Neuronal stem cell (in vitro differentiated cells): ENCODE data around the gene ZMYM4.
"Not testable (repeated sequence)": the region's sequence is repeated elsewhere in the genome, so short reads cannot be mapped to it uniquely, and the experiment has no call there.

Experiments
- DNase-seq: peaks from one replicate; pipeline ENCODE4 v3.0.0-alpha.2; 2013; ENCODE audit warnings: low spot score
- H2AFZ ChIP-seq: one replicate; pipeline ENCODE4 v1.6.1; 2013; ENCODE audit warnings: mild to moderate bottlenecking, low read length, inconsistent platforms
- H2AK5ac ChIP-seq: 2 replicates; pipeline ENCODE4 v1.6.1; 2013; ENCODE audit warnings: low read depth, mild to moderate bottlenecking, inconsistent platforms, low read length, moderate library complexity, mixed read lengths
- H2BK120ac ChIP-seq: 2 replicates; pipeline ENCODE4 v1.6.1; 2013; ENCODE audit warnings: low read depth, mild to moderate bottlenecking, inconsistent platforms, low read length, moderate library complexity, mixed read lengths
- H2BK12ac ChIP-seq: one replicate; pipeline ENCODE4 v1.6.1; 2013; ENCODE audit warnings: low read length, inconsistent platforms
- H2BK15ac ChIP-seq: 2 replicates; pipeline ENCODE4 v1.6.1; 2013; ENCODE audit warnings: mild to moderate bottlenecking, low read length, inconsistent platforms, mixed read lengths
- H2BK5ac ChIP-seq: one replicate; pipeline ENCODE4 v1.6.1; 2013; ENCODE audit warnings: inconsistent platforms, mild to moderate bottlenecking, low read length, moderate library complexity
- H3K14ac ChIP-seq: one replicate; pipeline ENCODE4 v1.6.1; 2013; ENCODE audit warnings: low read length, inconsistent platforms
- H3K18ac ChIP-seq: 2 replicates; pipeline ENCODE4 v1.6.1; 2013; ENCODE audit warnings: low read length, inconsistent platforms
- H3K23ac ChIP-seq: 2 replicates; pipeline ENCODE4 v1.6.1; 2013; ENCODE audit warnings: low read depth, mild to moderate bottlenecking, mixed read lengths, low read length, inconsistent platforms; ENCODE audit not compliant: poor library complexity
- H3K27ac ChIP-seq: replicated peaks from 3 replicates; pipeline ENCODE4 v1.5.1; 2013; ENCODE audit warnings: low read length, inconsistent platforms
- H3K27me3 ChIP-seq, 3 experiments: 2 replicates each; pipeline ENCODE4 v1.6.1; 2013; ENCODE audit warnings: low read length in 3 of 3, mild to moderate bottlenecking in 2 of 3, inconsistent platforms in 1 of 3, low read depth in 1 of 3, mixed read lengths in 1 of 3, moderate library complexity in 1 of 3; ENCODE audit not compliant: control insufficient read depth in 3 of 3, insufficient read depth in 3 of 3
- H3K36me3 ChIP-seq, 2 donors: replicated peaks in 1 of 2; 2 replicates each; pipeline ENCODE4 v1.6.1; 2013; ENCODE audit warnings: low read length in 2 of 2; ENCODE audit not compliant: control insufficient read depth in 2 of 2, insufficient read depth in 2 of 2
- H3K4ac ChIP-seq: 2 replicates; pipeline ENCODE4 v1.6.1; 2013; ENCODE audit warnings: inconsistent platforms, mild to moderate bottlenecking, low read length, moderate library complexity
- H3K4me1 ChIP-seq, 2 donors: 1 replicate in 1 of 2; 2 replicates in 1 of 2; pipeline ENCODE4 v1.6.1; 2013; ENCODE audit warnings: low read length in 2 of 2, low read depth in 1 of 2; ENCODE audit not compliant: control insufficient read depth in 2 of 2, insufficient read depth in 1 of 2
- H3K4me2 ChIP-seq: one replicate; pipeline ENCODE4 v1.6.1; 2013; ENCODE audit warnings: mild to moderate bottlenecking, low read length, inconsistent platforms; ENCODE audit not compliant: insufficient read depth, poor library complexity, severe bottlenecking
- H3K4me3 ChIP-seq, 2 donors: 2 replicates each; pipeline ENCODE4 v1.5.1; 2013; ENCODE audit warnings: low read length in 2 of 2, mild to moderate bottlenecking in 2 of 2, inconsistent platforms in 1 of 2, moderate library complexity in 1 of 2
- H3K79me1 ChIP-seq: one replicate; pipeline ENCODE4 v1.6.1; 2013; ENCODE audit warnings: low read depth, mild to moderate bottlenecking, inconsistent platforms, low read length, moderate library complexity
- H3K9ac ChIP-seq: one replicate; pipeline ENCODE4 v1.6.1; 2013; ENCODE audit warnings: mild to moderate bottlenecking, low read depth, low read length, inconsistent platforms; ENCODE audit not compliant: poor library complexity
- H3K9me3 ChIP-seq, 2 donors: replicated peaks in 1 of 2; 2 replicates each; pipeline versions ENCODE3 to v1.6.1; 2013; ENCODE audit warnings: low read length in 2 of 2, mild to moderate bottlenecking in 2 of 2, inconsistent platforms in 1 of 2, low read depth in 1 of 2, mixed read lengths in 1 of 2, moderate library complexity in 1 of 2; ENCODE audit not compliant: control insufficient read depth in 2 of 2, insufficient read depth in 1 of 2
- H4K8ac ChIP-seq: one replicate; pipeline ENCODE4 v1.6.1; 2013; ENCODE audit warnings: low read depth, mild to moderate bottlenecking, inconsistent platforms, low read length, moderate library complexity
- H4K91ac ChIP-seq: one replicate; pipeline ENCODE4 v1.6.1; 2013; ENCODE audit warnings: low read length, low read depth, mild to moderate bottlenecking, inconsistent platforms; ENCODE audit not compliant: poor library complexity
- WGBS, 2 donors: extraction: QIAGEN DNeasy Blood & Tissue Kit; methylation state at CpG; one replicate each; pipeline ENCODE4 v1.1.7; 2013; ENCODE audit warnings: missing lambda C conversion rate in 2 of 2, mixed read lengths in 1 of 2; ENCODE audit not compliant: insufficient read length in 2 of 2, insufficient replicate concordance in 1 of 2; ENCODE audit errors: extremely low coverage in 2 of 2; 5-methylcytosine and 5-hydroxymethylcytosine counted together

Gene ZMYM4

GRCh38 chr1:35463232-35463631 lies 194.7 kb downstream of the ZMYM4 start:
- Histone ChIP-seq H3K36me3 (peaks cover 14 to 82% of the 10 kb centered on the region in 2 donors), H3K4me1 (no peaks in the 10 kb centered on the region), H2BK120ac (no peak overlapping the region), H4K8ac (no peak overlapping the region), H3K27me3 (no peaks in the 10 kb centered on the region), H2BK5ac (no peak overlapping the region), H3K4me3 (no peak overlapping the region), H2BK12ac (no peak overlapping the region), H4K91ac (no peak overlapping the region), H3K18ac (no peak overlapping the region), H2AK5ac (no peak overlapping the region), H3K79me1 (no peaks in the 10 kb centered on the region), H3K4ac (no peak overlapping the region), H3K27ac (no peak overlapping the region), H3K9ac (no peak overlapping the region), H3K14ac (no peak overlapping the region), H2BK15ac (no peak overlapping the region), H3K4me2 (no peak overlapping the region), H3K9me3 (peaks cover 0 to 29% of the 10 kb centered on the region in 2 donors), H2AFZ (no peak overlapping the region), H3K23ac (no peak overlapping the region)
- no peak for DNase-seq
- WGBS, 2 donors = no CpG with 5 or more reads among the region's 2 CpGs

GRCh38 chr1:35463749-35464148 lies 195.2 kb downstream of the ZMYM4 start:
- H2BK5ac ChIP-seq, H3K4me1 ChIP-seq, H2BK15ac ChIP-seq, H3K4me3 ChIP-seq, H4K91ac ChIP-seq, H2AFZ ChIP-seq, H3K9ac ChIP-seq, H3K27ac ChIP-seq, H3K4me2 ChIP-seq, H2BK12ac ChIP-seq, H3K18ac ChIP-seq, DNase-seq, H2AK5ac ChIP-seq, H3K4ac ChIP-seq, H2BK120ac ChIP-seq, H4K8ac ChIP-seq, H3K27me3 ChIP-seq, H3K14ac ChIP-seq, H3K79me1 ChIP-seq, H3K23ac ChIP-seq: not testable (repeated sequence)
- Histone ChIP-seq H3K9me3 (peaks cover 0 to 29% of the 10 kb centered on the region in 2 donors), H3K36me3 (peaks cover 14 to 85% of the 10 kb centered on the region in 2 donors)
- no CpG with 5 or more reads among the region's 2 CpGs for WGBS, 2 donors

- peaks cover 0 to 29% of the 10 kb centered on the region in 2 donors for H3K9me3 ChIP-seq
- H2BK120ac ChIP-seq = no peak overlapping the region
- no peak overlapping the region for H2BK15ac ChIP-seq
- H2AK5ac ChIP-seq = no peak overlapping the region
- no peak overlapping the region for H3K18ac ChIP-seq
- no peak overlapping the region for H3K14ac ChIP-seq
- no CpG with 5 or more reads among the region's 1 CpG for WGBS, 2 donors
- no peak overlapping the region for H3K9ac ChIP-seq
- no peak overlapping the region for H3K23ac ChIP-seq
- H3K4me1 ChIP-seq = peaks cover 3 to 4% of the 10 kb centered on the region in 2 donors
- H3K4me3 ChIP-seq = no peak overlapping the region
- H3K27me3 ChIP-seq = no peaks in the 10 kb centered on the region
- H4K8ac ChIP-seq = no peak overlapping the region
- no peak overlapping the region for H2AFZ ChIP-seq
- H3K79me1 ChIP-seq = no peaks in the 10 kb centered on the region
- H3K4me2 ChIP-seq = no peak overlapping the region
- H4K91ac ChIP-seq = no peak overlapping the region
- no peak for DNase-seq
- no peak overlapping the region for H2BK12ac ChIP-seq
- H3K36me3 ChIP-seq = peaks cover 18 to 96% of the 10 kb centered on the region in 2 donors
- no peak overlapping the region for H3K4ac ChIP-seq
- H2BK5ac ChIP-seq = no peak overlapping the region
- H3K27ac ChIP-seq = no peak overlapping the region
Observed at GRCh38 chr1:35466120-35466519, 197.6 kb downstream of the ZMYM4 start.

DNA sequence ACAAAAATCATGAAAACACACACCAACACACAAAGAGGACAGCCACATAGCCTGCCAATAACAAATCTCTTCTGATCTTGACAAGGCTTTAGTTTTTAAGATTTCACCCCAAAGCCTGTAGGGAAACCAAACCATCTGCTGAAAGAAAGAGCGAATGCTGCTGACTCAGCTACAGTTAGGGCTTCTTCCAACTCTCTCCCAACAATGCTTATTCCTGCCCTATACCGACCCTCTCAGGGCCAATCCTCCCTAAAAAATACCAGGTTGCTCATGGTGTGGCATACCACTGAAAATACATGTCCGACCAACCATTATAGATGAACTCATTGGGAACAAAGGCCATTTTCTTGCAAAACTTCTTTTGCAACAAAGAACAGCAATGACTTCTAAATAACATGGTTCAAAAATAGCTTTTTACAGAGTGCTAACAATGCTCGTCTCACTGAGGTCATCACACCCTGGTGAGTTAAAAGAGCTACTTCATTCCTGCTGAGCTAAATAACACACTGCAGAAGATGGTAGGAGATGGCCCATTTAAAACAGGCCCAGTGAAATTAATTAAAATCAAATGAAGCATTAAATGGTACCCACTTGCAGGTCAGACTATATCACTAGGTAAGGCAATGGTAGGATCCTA lies 202.6 kb downstream of the ZMYM4 start:
- no peak overlapping the region for H3K4me3 ChIP-seq
- H3K9ac ChIP-seq = no peak overlapping the region
- DNase-seq = no peak
- H4K8ac ChIP-seq = no peak overlapping the region
- H3K27me3 ChIP-seq = no peaks in the 10 kb centered on the region
- H3K4ac ChIP-seq = no peak overlapping the region
- no CpG with 5 or more reads among the region's 4 CpGs for WGBS, 2 donors
- no peak overlapping the region for H3K14ac ChIP-seq
- H2AFZ ChIP-seq = no peak overlapping the region
- H3K4me2 ChIP-seq = no peak overlapping the region
- H2BK5ac ChIP-seq = no peak overlapping the region
- H3K23ac ChIP-seq = no peak overlapping the region
- H3K79me1 ChIP-seq = no peaks in the 10 kb centered on the region
- H4K91ac ChIP-seq = no peak overlapping the region
- peaks cover 7 to 85% of the 10 kb centered on the region in 2 donors for H3K36me3 ChIP-seq
- H3K4me1 ChIP-seq = peaks cover 5 to 7% of the 10 kb centered on the region in 2 donors
- no peak overlapping the region for H2BK15ac ChIP-seq
- H3K18ac ChIP-seq = no peak overlapping the region
- peak overlapping the region; percentile 8 for H3K27ac ChIP-seq
- no peak overlapping the region for H2AK5ac ChIP-seq
- peaks cover 0 to 6% of the 10 kb centered on the region in 2 donors for H3K9me3 ChIP-seq
- no peak overlapping the region for H2BK120ac ChIP-seq
- H2BK12ac ChIP-seq = no peak overlapping the region
